A673 (cell line): ENCODE results near the gene SUSD6. TPM values are rescaled to one million over a fixed set of nuclear protein-coding genes. Genes with fewer than 3 reads are reported as not detected.

Source experiments
- BruUV-seq: library from RNA; stranded (reverse); fragments of 400-500 nt; replicated peaks from 2 replicates; lab custom pipeline; 2021; lab: Mats Ljungman, UMichigan
- CTCF ChIA-PET: fragments of 300-600 bp; sonication (Branson Sonifier 250); formaldehyde crosslinking; loops from one replicate; lab custom pipeline; 2022; ENCODE audit warnings: antibody characterized with exemption; lab: Charles Lee
- POLR2A ChIA-PET: fragments of 300-600 bp; sonication (Branson Sonifier 250); formaldehyde crosslinking; loops from one replicate; lab custom pipeline; 2022; ENCODE audit warnings: antibody characterized with exemption; ENCODE audit not compliant: low non-redundant PET; lab: Charles Lee
- DNase-seq: peaks from one replicate; pipeline ENCODE4 v3.0.0-alpha.2; 2015; ENCODE audit warnings: low spot score
- H3K27ac ChIP-seq: fragments of 200-600 bp; sonication (generic); 2 replicates; pipeline ENCODE4 v1.5.1; 2016; ENCODE audit warnings: mixed run types, low read depth, mild to moderate bottlenecking, mixed read lengths, antibody characterized with exemption, low read length; ENCODE audit not compliant: poor library complexity, severe bottlenecking
- H3K27me3 ChIP-seq: fragments of 200-600 bp; sonication (generic); replicated peaks from 2 replicates; pipeline ENCODE4 v1.6.1; 2017; ENCODE audit warnings: mixed run types, low read depth, mild to moderate bottlenecking, mixed read lengths, antibody characterized with exemption, low read length; ENCODE audit not compliant: insufficient read depth, poor library complexity
- H3K36me3 ChIP-seq: fragments of 200-600 bp; sonication (generic); 2 replicates; pipeline ENCODE4 v1.6.1; 2016; ENCODE audit warnings: mixed run types, mild to moderate bottlenecking, mixed read lengths, antibody characterized with exemption, low read length; ENCODE audit not compliant: insufficient read depth, poor library complexity, severe bottlenecking
- H3K4me1 ChIP-seq: fragments of 200-600 bp; sonication (generic); 2 replicates; pipeline ENCODE4 v1.6.1; 2017; ENCODE audit warnings: mixed run types, mild to moderate bottlenecking, mixed read lengths, antibody characterized with exemption, low read length; ENCODE audit not compliant: insufficient read depth, poor library complexity, severe bottlenecking
- H3K4me3 ChIP-seq: fragments of 200-600 bp; sonication (generic); 2 replicates; pipeline ENCODE4 v1.5.1; 2016; ENCODE audit warnings: low read depth, mixed run types, mild to moderate bottlenecking, mixed read lengths, low read length; ENCODE audit not compliant: poor library complexity, severe bottlenecking
- H3K9me3 ChIP-seq: fragments of 200-600 bp; sonication (generic); 2 replicates; pipeline ENCODE4 v1.6.1; 2016; ENCODE audit warnings: mixed run types, low read depth, mild to moderate bottlenecking, mixed read lengths, antibody characterized with exemption, low read length; ENCODE audit not compliant: poor library complexity, severe bottlenecking
- CTCF ChIP-seq: fragments of 300-800, 200-600 bp; sonication (generic); conservative IDR thresholded peaks from 2 replicates; pipeline ENCODE4 v1.5.1; 2017; ENCODE audit warnings: low read depth, mild to moderate bottlenecking, antibody characterized with exemption, low read length, moderate library complexity, mixed read lengths
- EZH2 ChIP-seq: fragments of 200-600 bp; sonication (generic); IDR thresholded peaks from 2 replicates; pipeline ENCODE4 v1.6.1; 2017; ENCODE audit warnings: borderline replicate concordance, low read depth, mild to moderate bottlenecking, mixed read lengths, antibody characterized with exemption, low read length; ENCODE audit not compliant: poor library complexity, severe bottlenecking
- intact Hi-C: fragments of 100-400 bp; cut with micrococcal nuclease; formaldehyde crosslinking; loops from one replicate; pipeline ENCODE4 v1.10.0; 2022; ENCODE audit not compliant: unreplicated experiment
- total RNA-seq: library from RNA; stranded (reverse); gene quantifications from 2 replicates; pipeline ENCODE4 v1.2.3, GENCODE V29; 2021

The SUSD6 gene
- total RNA-seq, 1 experiment from 2014 or later = 9.2 TPM

- TF ChIP-seq CTCF = no peak
- TF ChIP-seq EZH2 = peak; percentile 35
- Histone ChIP-seq H3K27me3 (peaks cover 95% of the 10 kb centered on the region), H3K27ac (no peak overlapping the region), H3K4me3 (peak overlapping the region; percentile 38), H3K9me3 (no peaks in the 10 kb centered on the region), H3K36me3 (no peaks in the 10 kb centered on the region), H3K4me1 (peaks cover 21% of the 10 kb centered on the region)
- BruUV-seq = no TSS peak
- POLR2A ChIA-PET = no interaction called here
- intact Hi-C loops = no loop called here
- peak; percentile 59 for DNase-seq
- CTCF ChIA-PET = interaction anchor here (0.6 to 2.8 kb wide), 4 partner anchors 17 to 291 kb away, joined by 3 to 17 read pairs (median 4); no protein-coding TSS in a partner anchor
These were observed 39.2 kb upstream of the SUSD6 start for GRCh38 chr14:69572030-69572840.

GRCh38 chr14:69572841-69573135, 38.6 kb upstream of the SUSD6 start:
- Histone ChIP-seq H3K36me3 (no peaks in the 10 kb centered on the region), H3K4me1 (peaks cover 21% of the 10 kb centered on the region), H3K4me3 (peak overlapping the region; percentile 38), H3K9me3 (no peaks in the 10 kb centered on the region), H3K27ac (no peak overlapping the region), H3K27me3 (peaks cover 95% of the 10 kb centered on the region)
- intact Hi-C loops = no loop called here
- no peak for TF ChIP-seq EZH2
- TF ChIP-seq CTCF = no peak
- peak; percentile 27 for DNase-seq
- BruUV-seq = no TSS peak
- ChIA-PET CTCF (interaction anchor here (0.6 to 2.8 kb wide), 3 partner anchors 25 to 290 kb away, joined by 3 to 17 read pairs (median 5); no protein-coding TSS in a partner anchor), POLR2A (no interaction called here)

GRCh38 chr14:69573205-69573830, 38.1 kb upstream of the SUSD6 start:
- Histone ChIP-seq H3K4me1 (peaks cover 21% of the 10 kb centered on the region), H3K27me3 (peaks cover 92% of the 10 kb centered on the region), H3K4me3 (peak overlapping the region; percentile 32), H3K9me3 (no peaks in the 10 kb centered on the region), H3K36me3 (no peaks in the 10 kb centered on the region), H3K27ac (no peak overlapping the region)
- no TSS peak for BruUV-seq
- TF ChIP-seq EZH2 = peak; percentile 49
- TF ChIP-seq CTCF = no peak
- intact Hi-C loops = no loop called here
- ChIA-PET CTCF (interaction anchor here (1.2 to 2.8 kb wide), 3 partner anchors 25 to 38 kb away, joined by 5 to 17 read pairs (median 7); no protein-coding TSS in a partner anchor), POLR2A (interaction anchor here (0.6 kb wide), 1 partner anchor 202 kb away, joined by 5 read pairs; no protein-coding TSS in a partner anchor)
- peak; percentile 41 for DNase-seq
